Fibroblast of skin of back (primary cell): ENCODE results near the gene C13orf46. TPM values are rescaled to one million over a fixed set of nuclear protein-coding genes. Genes with fewer than 3 reads are reported as not detected.
"Not testable (repeated sequence)": the region's sequence is repeated elsewhere in the genome, so short reads cannot be mapped to it uniquely, and the experiment has no call there.

ENCODE experiments used
- DNase-seq: peaks from one replicate; pipeline ENCODE4 v3.0.0-alpha.2; 2013
- polyA plus RNA-seq, 2 experiments: library from polyadenylated mRNA; unstranded; fragments of 120-200 nt; gene quantifications; one replicate each; pipeline ENCODE4 v1.2.1, GENCODE V29; 2013; ENCODE audit not compliant: insufficient read length in 2 of 2

C13orf46 gene
- polyA plus RNA-seq (2013, experiment 1 of 2; ENCODE audit: insufficient read length) = 0.36 TPM
- polyA plus RNA-seq (2013, experiment 2 of 2; ENCODE audit: insufficient read length) = 0.54 TPM

- no peak for DNase-seq
These were observed at the start of gene C13orf46 for GRCh38 chr13:113973218-113974164. C13orf46 (minus strand) TSS chr13:113974076; CDS start chr13:113973997, 79 bp downstream.

GRCh38 chr13:114022876-114023275, 49.0 kb upstream of the C13orf46 start:
- no peak for DNase-seq

GRCh38 chr13:114022309-114022669, 48.4 kb upstream of the C13orf46 start:
- no peak for DNase-seq

GRCh38 chr13:114021464-114022308, 47.8 kb upstream of the C13orf46 start:
- DNase-seq = no peak

GRCh38 chr13:114020750-114021463, 47.0 kb upstream of the C13orf46 start:
- no peak for DNase-seq

GRCh38 chr13:114020134-114020533, 46.3 kb upstream of the C13orf46 start:
- not testable (repeated sequence) for DNase-seq

- DNase-seq = peak; percentile 21
These were observed 45.5 kb upstream of the C13orf46 start for GRCh38 chr13:114019367-114019766.

GRCh38 chr13:114018461-114019055, 44.7 kb upstream of the C13orf46 start:
- DNase-seq = no peak

GRCh38 chr13:114017966-114018365, 44.1 kb upstream of the C13orf46 start:
- DNase-seq = no peak

- peak; percentile 31 for DNase-seq
These were observed 43.3 kb upstream of the C13orf46 start for GRCh38 chr13:114017028-114017630.

- no peak for DNase-seq
These were observed 42.6 kb upstream of the C13orf46 start for GRCh38 chr13:114016321-114017027.

GRCh38 chr13:114015969-114016295, 42.1 kb upstream of the C13orf46 start:
- DNase-seq = no peak

- DNase-seq = no peak
These were observed 41.5 kb upstream of the C13orf46 start for GRCh38 chr13:114015111-114015968.

- no peak for DNase-seq
These were observed 40.2 kb upstream of the C13orf46 start for GRCh38 chr13:114013952-114014629.

GRCh38 chr13:114013336-114013735, 39.5 kb upstream of the C13orf46 start:
- no peak for DNase-seq

GRCh38 chr13:114012921-114013320, 39.0 kb upstream of the C13orf46 start:
- DNase-seq = no peak

- no peak for DNase-seq
These were observed 38.3 kb upstream of the C13orf46 start for GRCh38 chr13:114012141-114012540.

- no peak for DNase-seq
These were observed 37.4 kb upstream of the C13orf46 start for GRCh38 chr13:114011226-114011625.

GRCh38 chr13:114010401-114011101, 36.7 kb upstream of the C13orf46 start:
- DNase-seq = no peak
